ENCODE results near the gene INTS1.

GRCh38 chr7:1470901-1471300 is 33.3 kb downstream of the INTS1 start:
- TF ChIP-seq, protein P1, sequence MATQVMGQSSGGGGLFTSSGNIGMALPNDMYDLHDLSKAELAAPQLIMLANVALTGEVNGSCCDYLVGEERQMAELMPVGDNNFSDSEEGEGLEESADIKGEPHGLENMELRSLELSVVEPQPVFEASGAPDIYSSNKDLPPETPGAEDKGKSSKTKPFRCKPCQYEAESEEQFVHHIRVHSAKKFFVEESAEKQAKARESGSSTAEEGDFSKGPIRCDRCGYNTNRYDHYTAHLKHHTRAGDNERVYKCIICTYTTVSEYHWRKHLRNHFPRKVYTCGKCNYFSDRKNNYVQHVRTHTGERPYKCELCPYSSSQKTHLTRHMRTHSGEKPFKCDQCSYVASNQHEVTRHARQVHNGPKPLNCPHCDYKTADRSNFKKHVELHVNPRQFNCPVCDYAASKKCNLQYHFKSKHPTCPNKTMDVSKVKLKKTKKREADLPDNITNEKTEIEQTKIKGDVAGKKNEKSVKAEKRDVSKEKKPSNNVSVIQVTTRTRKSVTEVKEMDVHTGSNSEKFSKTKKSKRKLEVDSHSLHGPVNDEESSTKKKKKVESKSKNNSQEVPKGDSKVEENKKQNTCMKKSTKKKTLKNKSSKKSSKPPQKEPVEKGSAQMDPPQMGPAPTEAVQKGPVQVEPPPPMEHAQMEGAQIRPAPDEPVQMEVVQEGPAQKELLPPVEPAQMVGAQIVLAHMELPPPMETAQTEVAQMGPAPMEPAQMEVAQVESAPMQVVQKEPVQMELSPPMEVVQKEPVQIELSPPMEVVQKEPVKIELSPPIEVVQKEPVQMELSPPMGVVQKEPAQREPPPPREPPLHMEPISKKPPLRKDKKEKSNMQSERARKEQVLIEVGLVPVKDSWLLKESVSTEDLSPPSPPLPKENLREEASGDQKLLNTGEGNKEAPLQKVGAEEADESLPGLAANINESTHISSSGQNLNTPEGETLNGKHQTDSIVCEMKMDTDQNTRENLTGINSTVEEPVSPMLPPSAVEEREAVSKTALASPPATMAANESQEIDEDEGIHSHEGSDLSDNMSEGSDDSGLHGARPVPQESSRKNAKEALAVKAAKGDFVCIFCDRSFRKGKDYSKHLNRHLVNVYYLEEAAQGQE (IDR thresholded peaks at IDR 0.05; ENCODE audit: insufficient read depth in 1 of 2, low read depth in 2 of 2, low read length in 2 of 2), result no peak
- no peak for TF ChIP-seq POLR2AphosphoS5 (IDR thresholded peaks at IDR 0.05; ENCODE audit: low read depth, low read length)

Data from PFSK-1 (cell line).